ENCODE measurements around the gene ELAVL3.
"Not testable (repeated sequence)": the region's sequence is repeated elsewhere in the genome, so short reads cannot be mapped to it uniquely, and the experiment has no call there.

The ELAVL3 gene

GRCh38 chr19:11486661-11487503 is 6.0 kb upstream of the ELAVL3 start:
- DNase-seq = no peak

- no peak for DNase-seq
These were observed 4.5 kb upstream of the ELAVL3 start for GRCh38 chr19:11485245-11485837.

DNA sequence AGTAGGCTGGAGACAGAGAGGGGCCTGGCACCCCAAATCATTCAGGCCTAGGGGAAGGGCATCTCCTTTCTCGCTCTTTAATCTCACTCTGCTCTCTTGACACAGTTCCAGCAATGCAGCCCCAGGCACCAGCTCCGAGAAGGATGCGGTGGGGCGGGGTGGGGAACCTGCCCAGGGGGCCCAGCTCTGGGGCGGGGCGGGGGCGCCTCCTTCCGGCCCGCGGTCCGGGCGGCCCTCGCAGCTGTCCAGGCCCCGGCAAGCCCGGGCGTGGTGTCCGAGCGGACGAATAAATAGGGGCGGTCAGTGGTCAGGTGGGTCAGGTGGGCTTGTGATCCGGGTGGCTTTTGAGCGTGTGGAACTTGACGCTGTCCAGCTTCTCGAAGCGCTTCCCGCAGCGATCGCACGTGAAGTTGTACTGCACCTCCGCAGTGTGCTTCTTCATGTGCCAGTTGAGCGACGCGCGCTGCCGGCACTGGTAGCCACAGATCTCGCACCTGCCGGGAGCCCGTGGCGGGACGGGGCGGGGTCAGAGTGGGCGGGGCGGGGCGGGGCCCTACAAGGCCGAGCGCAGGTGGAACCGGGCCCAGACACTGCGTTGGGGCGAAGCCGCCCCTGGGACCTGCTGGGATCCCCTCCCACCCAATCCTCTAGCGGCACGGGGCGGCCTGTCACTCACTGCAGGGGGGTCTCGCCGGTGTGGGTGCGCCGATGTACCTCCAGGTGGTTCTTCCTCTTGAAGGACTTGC is 2.7 kb upstream of the ELAVL3 start:
- DNase-seq = no peak

DNA sequence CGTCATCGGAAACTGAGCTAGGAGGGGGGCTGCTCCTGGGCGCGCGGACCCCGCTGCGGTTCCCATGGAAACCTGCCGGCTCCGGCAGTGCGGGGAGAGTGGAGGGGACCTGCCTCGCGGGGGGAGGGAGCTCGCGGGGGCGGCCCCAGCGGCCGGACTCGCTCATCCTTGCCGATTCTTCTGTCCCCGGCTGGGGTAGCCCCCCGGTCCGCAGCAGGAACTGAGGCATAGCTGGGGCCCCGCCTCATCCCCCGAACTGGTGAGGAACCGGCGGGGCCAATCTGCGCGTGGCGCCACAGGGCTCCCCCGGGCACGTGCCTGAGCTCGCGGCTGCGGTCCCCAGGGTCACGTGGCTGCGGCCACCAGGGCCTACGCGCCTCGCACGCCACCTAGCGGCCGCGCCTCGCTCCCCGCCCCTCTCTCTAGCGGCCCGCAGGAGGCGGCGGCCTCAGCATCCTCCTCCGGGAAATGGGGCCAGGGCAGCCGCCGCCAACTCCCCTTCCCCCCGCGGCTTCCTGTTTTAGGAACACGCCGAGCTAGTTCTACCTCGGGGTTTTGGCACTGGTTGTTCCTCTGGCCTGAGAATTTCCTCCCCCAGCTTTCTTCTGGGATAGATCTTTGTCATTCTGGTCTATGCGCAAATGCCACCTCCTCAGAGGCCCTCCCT is 1.7 kb upstream of the ELAVL3 start:
- DNase-seq = peak; percentile 84

GRCh38 chr19:11481534-11482383 is 913 bp upstream of the ELAVL3 start:
- peak; percentile 93 for DNase-seq

- no peak for DNase-seq
These were observed 740 bp downstream of the ELAVL3 start for GRCh38 chr19:11479898-11480714.

DNA sequence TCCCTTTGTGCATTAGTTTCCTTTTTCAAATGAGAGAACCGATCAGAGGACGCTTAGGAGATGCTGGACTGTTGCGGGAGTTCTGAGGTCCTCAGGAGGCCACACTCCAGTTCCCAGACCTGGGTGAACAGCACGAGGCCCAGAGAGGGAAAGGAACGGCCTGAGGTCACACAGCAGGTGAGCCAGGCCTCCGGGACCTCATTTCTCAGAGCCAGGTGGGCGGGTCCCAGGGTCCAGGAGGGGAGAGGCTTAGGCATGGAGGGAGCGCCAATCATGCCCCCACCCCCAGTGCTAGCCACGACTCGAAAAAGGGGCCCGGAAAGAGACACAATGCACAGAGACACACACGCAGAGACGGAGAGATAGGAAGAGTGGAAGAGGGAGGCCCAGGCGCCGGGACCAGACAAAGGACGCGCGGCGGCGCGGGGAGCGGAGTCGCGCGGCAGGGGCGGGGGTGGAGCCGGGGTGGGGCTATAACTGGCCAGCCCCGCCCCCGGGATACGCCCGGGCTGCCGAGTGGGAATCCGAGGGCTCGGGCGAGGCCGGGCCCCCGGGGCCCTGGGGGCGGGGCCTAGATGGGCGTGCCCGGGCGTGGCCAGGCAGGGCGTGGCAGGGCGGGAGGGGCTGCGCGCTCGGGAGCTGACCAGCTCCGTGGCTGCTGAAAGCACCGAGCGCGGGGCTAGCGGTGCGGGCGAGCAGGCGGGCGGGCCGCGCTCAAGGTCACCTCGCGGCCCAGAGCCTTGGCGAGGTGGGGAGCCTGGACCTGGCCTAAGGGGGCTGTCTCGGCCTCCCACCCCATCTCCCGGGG is 1.6 kb downstream of the ELAVL3 start:
- DNase-seq = no peak

DNA sequence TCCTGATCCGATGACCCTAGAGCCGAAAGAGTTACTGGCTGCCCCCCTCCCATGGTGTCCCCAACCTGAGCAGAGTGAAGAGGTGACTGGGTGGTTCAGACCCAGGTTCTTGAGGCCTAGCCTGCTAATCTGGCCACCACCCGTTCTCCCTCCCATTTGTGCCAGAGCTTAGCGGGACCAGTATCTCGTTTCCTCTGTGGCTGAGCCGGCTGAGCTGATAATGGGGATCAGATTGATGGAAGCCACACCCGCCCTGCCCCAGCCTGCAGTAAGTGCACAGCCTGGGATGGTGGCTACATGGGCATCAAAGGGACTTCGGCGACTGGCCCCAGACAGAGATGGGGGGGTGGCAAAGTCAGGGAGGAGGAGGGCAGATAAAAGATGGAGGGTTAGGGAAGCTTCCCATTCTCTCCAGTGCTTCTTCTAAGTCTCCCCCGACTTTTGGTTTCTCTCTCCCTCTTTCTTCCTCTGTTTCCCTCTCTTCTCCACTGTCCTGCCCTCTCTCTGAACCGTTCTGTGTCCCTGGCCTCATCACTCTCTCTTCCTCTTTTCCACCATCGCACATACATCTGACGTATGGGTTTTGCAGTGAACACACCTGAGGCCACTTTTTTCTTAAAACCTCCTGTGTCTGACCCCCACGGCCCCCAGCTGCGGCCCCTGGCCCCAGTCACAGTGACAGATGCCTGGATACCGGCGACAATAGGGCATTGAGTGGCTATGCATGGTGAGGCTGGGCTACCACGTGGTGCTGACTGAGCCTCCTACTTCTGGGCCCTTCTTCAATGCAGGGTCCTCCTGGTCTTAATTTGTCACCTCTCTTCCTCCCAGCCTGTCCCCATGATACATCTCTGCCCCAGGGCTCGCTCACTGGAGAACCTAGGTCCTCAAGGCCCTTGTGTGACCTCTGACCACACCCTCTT is 2.4 kb downstream of the ELAVL3 start:
- no peak for DNase-seq

DNA sequence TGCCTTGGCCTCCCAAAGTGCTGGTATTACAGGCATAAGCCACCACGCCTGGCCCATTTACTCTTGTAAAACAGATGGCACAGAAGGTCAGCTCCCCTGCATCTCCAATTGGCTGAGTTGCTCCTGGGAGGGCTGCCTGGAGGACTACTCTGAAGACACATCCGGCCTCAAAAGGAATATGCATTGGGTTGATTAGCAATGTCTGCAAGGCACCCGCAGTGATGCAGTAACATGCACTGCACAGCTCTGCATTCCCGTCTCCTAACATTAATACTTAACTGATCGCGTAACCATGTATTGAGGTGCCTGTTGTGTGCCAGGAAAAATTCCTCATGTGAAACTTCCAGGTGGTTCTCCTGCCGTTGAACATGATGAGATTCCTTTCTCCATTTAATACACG is 5.0 kb downstream of the ELAVL3 start:
- no peak for DNase-seq

DNA sequence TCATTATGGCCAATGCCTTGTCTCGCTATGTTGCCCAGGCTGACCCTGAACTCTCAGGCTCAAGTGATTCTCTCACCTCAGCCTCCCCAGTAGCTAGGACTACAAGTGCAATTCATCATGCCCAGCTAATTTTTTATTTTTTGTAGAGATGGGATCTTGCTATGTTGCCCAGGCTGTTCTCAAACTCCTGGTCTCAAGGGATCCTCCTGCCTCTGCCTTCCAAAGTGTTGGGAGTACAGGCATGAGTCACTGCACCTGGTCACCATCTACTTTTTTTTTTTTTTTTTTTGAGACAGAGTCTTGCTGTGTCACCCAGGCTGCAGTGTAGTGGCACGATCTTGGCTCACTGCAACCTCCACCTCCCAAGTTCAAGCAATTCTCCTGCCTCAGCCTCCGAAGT is 5.5 kb downstream of the ELAVL3 start:
- not testable (repeated sequence) for DNase-seq

- DNase-seq = no peak
These were observed 7.1 kb downstream of the ELAVL3 start for GRCh38 chr19:11473725-11474124.

GRCh38 chr19:11468266-11468845 is 12.5 kb downstream of the ELAVL3 start:
- not testable (repeated sequence) for DNase-seq

DNA sequence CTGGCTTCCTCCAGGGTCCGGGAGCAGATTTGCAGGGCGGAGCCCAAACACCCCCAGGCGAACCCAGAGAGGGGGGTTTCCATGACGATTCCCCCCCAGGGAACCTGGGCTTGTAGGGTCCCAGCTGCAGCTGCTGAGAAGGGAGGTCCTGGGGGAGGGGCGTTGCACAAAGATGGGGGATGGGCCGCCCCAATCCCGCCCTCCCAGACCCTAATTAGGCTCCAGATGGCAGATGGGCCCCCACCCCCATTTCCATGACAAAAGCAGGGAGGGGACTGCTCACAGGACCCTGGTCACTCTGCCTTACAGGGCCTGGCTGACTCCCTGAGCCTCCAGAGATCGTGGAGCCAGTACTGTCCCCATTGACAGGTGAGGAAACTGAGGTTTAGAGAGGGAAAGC is 15.2 kb downstream of the ELAVL3 start:
- DNase-seq = peak; percentile 37

GRCh38 chr19:11464333-11465265 is 16.2 kb downstream of the ELAVL3 start:
- no peak for DNase-seq

DNA sequence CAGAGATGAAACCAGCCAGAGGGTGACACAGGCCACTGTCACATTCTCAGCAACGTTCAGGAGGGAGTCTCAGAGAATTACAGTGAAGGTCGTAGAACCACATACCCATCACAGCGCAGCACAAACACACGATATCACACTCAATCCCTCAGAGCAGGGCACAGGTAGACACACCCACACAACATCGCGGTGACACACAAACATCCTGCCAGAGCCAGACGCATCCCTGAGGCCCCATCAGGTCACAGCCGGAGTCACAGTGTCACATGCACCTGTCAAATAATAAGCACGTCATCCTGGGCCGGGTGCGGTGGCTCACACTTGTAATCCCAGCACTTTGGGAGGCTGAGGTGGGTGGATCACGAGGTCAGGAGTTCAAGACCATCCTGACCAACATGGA is 17.5 kb downstream of the ELAVL3 start:
- no peak for DNase-seq

DNA sequence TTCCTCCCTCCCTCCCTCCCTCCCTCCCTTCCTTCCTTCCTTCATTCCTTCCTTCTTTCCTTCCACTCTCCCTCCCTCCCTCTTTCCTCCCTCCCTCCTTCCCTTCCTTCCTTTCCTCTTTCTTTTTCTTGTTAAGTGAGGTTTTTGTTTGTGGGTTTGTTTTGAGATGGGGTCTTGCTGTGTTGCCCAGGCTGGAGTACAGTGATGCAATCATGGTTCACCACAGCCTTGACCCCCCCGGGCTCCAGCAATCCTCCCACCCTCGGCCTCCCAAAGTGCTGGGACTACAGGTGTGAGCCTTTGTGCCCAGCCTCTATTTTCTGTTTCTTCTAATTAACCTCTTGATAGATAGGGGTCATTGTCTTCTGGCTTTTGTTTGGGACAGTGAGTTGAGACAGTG is 19.4 kb downstream of the ELAVL3 start:
- no peak for DNase-seq

DNA sequence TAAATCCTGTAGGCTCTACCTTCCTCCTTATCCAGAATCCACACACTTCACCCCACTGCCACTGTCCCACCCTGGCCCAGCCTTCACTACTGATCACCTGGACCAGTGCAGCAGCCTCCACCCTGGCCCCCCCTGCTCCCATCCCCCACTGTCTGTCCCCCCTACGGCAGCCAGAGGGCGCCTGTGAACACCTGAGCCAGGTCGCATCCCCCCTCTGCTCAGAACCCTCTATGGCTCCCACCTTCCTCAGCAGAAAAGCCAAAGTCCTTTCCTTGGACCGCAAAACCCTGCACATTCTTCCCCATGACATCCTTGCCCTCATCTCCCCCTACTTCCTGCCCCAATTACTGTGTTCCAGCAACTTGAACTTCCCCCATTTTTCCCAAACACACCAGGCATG is 20.6 kb downstream of the ELAVL3 start:
- DNase-seq = no peak

DNA sequence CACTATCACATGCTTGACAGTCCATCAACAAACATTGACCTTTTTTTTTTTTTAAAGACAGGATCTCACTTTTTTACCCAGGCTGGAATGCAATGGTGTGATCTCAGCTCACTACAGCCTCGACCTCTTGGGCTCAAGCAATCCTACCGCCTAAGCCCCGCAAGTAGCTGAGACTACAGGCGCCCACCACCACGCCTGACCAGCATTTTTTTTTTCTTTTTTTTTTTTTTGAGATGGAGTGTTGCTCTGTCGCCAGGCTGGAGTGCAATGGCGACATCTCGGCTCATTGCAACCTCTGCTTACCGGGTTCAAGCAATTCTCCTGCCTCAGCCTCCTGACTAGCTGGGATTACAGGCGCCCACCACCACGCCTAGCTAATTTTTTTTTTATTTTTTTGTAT is 21.9 kb downstream of the ELAVL3 start:
- not testable (repeated sequence) for DNase-seq
